HG03064 (cell line): ENCODE data around the gene CFAP210.

Source experiments
- ATAC-seq: cut with Tn5 transposase; IDR thresholded peaks from one replicate; pipeline ENCODE4 v1.9.1; 2021; ENCODE audit warnings: low read depth; ENCODE audit not compliant: unreplicated experiment

The CFAP210 gene

GRCh38 chr2:169676850-169677249, 17.4 kb downstream of the CFAP210 start:
- ATAC-seq, result no peak

- ATAC-seq, result no peak
Observed at GRCh38 chr2:169676357-169676756, 17.8 kb downstream of the CFAP210 start.

- no peak for ATAC-seq
Observed at GRCh38 chr2:169673921-169674320, 20.3 kb downstream of the CFAP210 start.

GRCh38 chr2:169673106-169673505, 21.1 kb downstream of the CFAP210 start:
- ATAC-seq, result no peak

- no peak for ATAC-seq
Observed at GRCh38 chr2:169672406-169672805, 21.8 kb downstream of the CFAP210 start.

- ATAC-seq, result no peak
Observed at GRCh38 chr2:169670937-169671336, 23.3 kb downstream of the CFAP210 start.

GRCh38 chr2:169670215-169670651, 24.0 kb downstream of the CFAP210 start:
- ATAC-seq, result no peak

GRCh38 chr2:169667583-169667982, 26.6 kb downstream of the CFAP210 start:
- no peak for ATAC-seq

- no peak for ATAC-seq
Observed at GRCh38 chr2:169664978-169665930, 29.0 kb downstream of the CFAP210 start.

- ATAC-seq, result no peak
Observed at GRCh38 chr2:169664600-169664977, 29.6 kb downstream of the CFAP210 start.

- no peak for ATAC-seq
Observed at GRCh38 chr2:169663247-169663646, 31.0 kb downstream of the CFAP210 start.

GRCh38 chr2:169662744-169663143, 31.5 kb downstream of the CFAP210 start:
- no peak for ATAC-seq

GRCh38 chr2:169661265-169661664, 32.9 kb downstream of the CFAP210 start:
- no peak for ATAC-seq

GRCh38 chr2:169659320-169659719, 34.9 kb downstream of the CFAP210 start:
- ATAC-seq, result no peak

GRCh38 chr2:169658877-169659276, 35.3 kb downstream of the CFAP210 start:
- ATAC-seq, result no peak

GRCh38 chr2:169656164-169656563, 38.0 kb downstream of the CFAP210 start:
- no peak for ATAC-seq

GRCh38 chr2:169653636-169654035, 40.6 kb downstream of the CFAP210 start:
- ATAC-seq, result no peak

- ATAC-seq, result no peak
Observed at GRCh38 chr2:169649278-169649677, 44.9 kb downstream of the CFAP210 start.

- no peak for ATAC-seq
Observed at GRCh38 chr2:169647496-169647895, 46.7 kb downstream of the CFAP210 start.

- ATAC-seq, result no peak
Observed at GRCh38 chr2:169644173-169644572, 50.0 kb downstream of the CFAP210 start.

GRCh38 chr2:169641464-169641863, 52.7 kb downstream of the CFAP210 start:
- no peak for ATAC-seq

GRCh38 chr2:169640104-169640503, 54.1 kb downstream of the CFAP210 start:
- no peak for ATAC-seq
